Ectodermal cell (in vitro differentiated cells): ENCODE results near the gene CRYBA4.
A peak's percentile ranks its signal among the peaks of the same experiment; 100 is the strongest.

Experiments
- H3K27ac ChIP-seq: 2 replicates; pipeline ENCODE4 v1.7.0; 2013; ENCODE audit warnings: mild to moderate bottlenecking, low read depth, low read length; ENCODE audit not compliant: insufficient read depth, poor library complexity, severe bottlenecking
- H3K27me3 ChIP-seq: 2 replicates; pipeline ENCODE4 v1.7.0; 2013; ENCODE audit warnings: mild to moderate bottlenecking, low read length; ENCODE audit not compliant: insufficient read depth, control insufficient read depth, poor library complexity, severe bottlenecking
- H3K36me3 ChIP-seq: one replicate; pipeline ENCODE4 v1.7.0; 2013; ENCODE audit warnings: low read length; ENCODE audit not compliant: control insufficient read depth, insufficient read depth
- H3K4me1 ChIP-seq: one replicate; pipeline ENCODE4 v1.7.0; 2013; ENCODE audit warnings: low read length; ENCODE audit not compliant: control insufficient read depth, insufficient read depth
- H3K4me3 ChIP-seq: 2 replicates; pipeline ENCODE4 v1.7.0; 2013; ENCODE audit warnings: low read depth, low read length, control low read depth; ENCODE audit not compliant: insufficient read depth
- H3K9me3 ChIP-seq: 2 replicates; pipeline ENCODE4 v1.7.0; 2013; ENCODE audit warnings: mild to moderate bottlenecking, low read length, moderate library complexity; ENCODE audit not compliant: control insufficient read depth
- WGBS, 2 experiments: methylation state at CpG; one replicate each; pipeline ENCODE4 v1.1.7; 2013; ENCODE audit warnings: missing lambda C conversion rate in 2 of 2; 5-methylcytosine and 5-hydroxymethylcytosine counted together

The CRYBA4 gene

GRCh38 chr22:26671317-26672059 is 49.7 kb downstream of the CRYBA4 start:
- peaks cover 4% of the 10 kb centered on the region for H3K36me3 ChIP-seq
- H3K27ac ChIP-seq = no peak overlapping the region
- H3K4me1 ChIP-seq = peaks cover 27% of the 10 kb centered on the region
- WGBS, 2 experiments = 89 to 91% methylated on average over 15 of the region's 15 CpGs
- H3K27me3 ChIP-seq = no peaks in the 10 kb centered on the region
- H3K4me3 ChIP-seq = no peak overlapping the region
- no peaks in the 10 kb centered on the region for H3K9me3 ChIP-seq

- Histone ChIP-seq H3K27me3 (no peaks in the 10 kb centered on the region), H3K4me3 (peak overlapping the region; percentile 13), H3K9me3 (no peaks in the 10 kb centered on the region), H3K4me1 (peaks cover 27% of the 10 kb centered on the region), H3K36me3 (peaks cover 2% of the 10 kb centered on the region), H3K27ac (peak overlapping the region; percentile 88)
- WGBS, 2 experiments = 89 to 92% methylated on average over 8 of the region's 8 CpGs
Measured at GRCh38 chr22:26672060-26672471, 50.3 kb downstream of the CRYBA4 start.

GRCh38 chr22:26672590-26673468 is 51.1 kb downstream of the CRYBA4 start:
- 12 to 16% methylated on average over 36 of the region's 36 CpGs for WGBS, 2 experiments
- peak overlapping the region; percentile 59 for H3K4me3 ChIP-seq
- H3K4me1 ChIP-seq = peaks cover 30% of the 10 kb centered on the region
- H3K27me3 ChIP-seq = no peaks in the 10 kb centered on the region
- H3K9me3 ChIP-seq = no peaks in the 10 kb centered on the region
- peak overlapping the region; percentile 88 for H3K27ac ChIP-seq
- peaks cover 2% of the 10 kb centered on the region for H3K36me3 ChIP-seq

GRCh38 chr22:26673486-26673885 is 51.7 kb downstream of the CRYBA4 start:
- no peaks in the 10 kb centered on the region for H3K9me3 ChIP-seq
- H3K4me1 ChIP-seq = peaks cover 29% of the 10 kb centered on the region
- no peaks in the 10 kb centered on the region for H3K27me3 ChIP-seq
- peaks cover 2% of the 10 kb centered on the region for H3K36me3 ChIP-seq
- peak overlapping the region; percentile 59 for H3K4me3 ChIP-seq
- WGBS, 2 experiments = 83 to 89% methylated on average over 4 of the region's 4 CpGs
- H3K27ac ChIP-seq = peak overlapping the region; percentile 88

- no peak overlapping the region for H3K4me3 ChIP-seq
- H3K9me3 ChIP-seq = no peaks in the 10 kb centered on the region
- peaks cover 2% of the 10 kb centered on the region for H3K36me3 ChIP-seq
- WGBS, 2 experiments = 90% methylated on average over 9 of the region's 9 CpGs
- H3K27ac ChIP-seq = no peak overlapping the region
- no peaks in the 10 kb centered on the region for H3K27me3 ChIP-seq
- H3K4me1 ChIP-seq = peaks cover 32% of the 10 kb centered on the region
Measured at GRCh38 chr22:26674211-26675190, 52.7 kb downstream of the CRYBA4 start.

GRCh38 chr22:26675687-26676268 is 54.0 kb downstream of the CRYBA4 start:
- Histone ChIP-seq H3K27ac (no peak overlapping the region), H3K4me3 (no peak overlapping the region), H3K4me1 (peaks cover 32% of the 10 kb centered on the region), H3K9me3 (no peaks in the 10 kb centered on the region), H3K27me3 (no peaks in the 10 kb centered on the region), H3K36me3 (no peaks in the 10 kb centered on the region)
- WGBS, 2 experiments = 93 to 94% methylated on average over 4 of the region's 4 CpGs

- no peak overlapping the region for H3K27ac ChIP-seq
- H3K27me3 ChIP-seq = no peaks in the 10 kb centered on the region
- peaks cover 35% of the 10 kb centered on the region for H3K4me1 ChIP-seq
- no peak overlapping the region for H3K4me3 ChIP-seq
- H3K36me3 ChIP-seq = no peaks in the 10 kb centered on the region
- WGBS, 2 experiments = 87 to 89% methylated on average over 5 of the region's 5 CpGs
- H3K9me3 ChIP-seq = no peaks in the 10 kb centered on the region
Measured at GRCh38 chr22:26677217-26677616, 55.5 kb downstream of the CRYBA4 start.

GRCh38 chr22:26679003-26679629 is 57.4 kb downstream of the CRYBA4 start:
- H3K27me3 ChIP-seq = no peaks in the 10 kb centered on the region
- no peaks in the 10 kb centered on the region for H3K36me3 ChIP-seq
- H3K4me1 ChIP-seq = peaks cover 24% of the 10 kb centered on the region
- no peak overlapping the region for H3K4me3 ChIP-seq
- no peak overlapping the region for H3K27ac ChIP-seq
- no peaks in the 10 kb centered on the region for H3K9me3 ChIP-seq
- 48 to 50% methylated on average over 9 of the region's 9 CpGs for WGBS, 2 experiments
